ENCODE measurements around the gene B3GNT9.

GRCh38 chr16:67185651-67186134, 34.9 kb upstream of the B3GNT9 start:
- TF ChIP-seq CTCF (conservative IDR thresholded peaks at IDR 0.05; ENCODE audit: low read depth, low read length) (peak; percentile 5; the same call in 1 of the 2 replicates), EZH2 (IDR thresholded peaks at IDR 0.05; ENCODE audit: borderline replicate concordance, low read depth, low read length, poor library complexity, severe bottlenecking) (no peak)

Measured in A673 (cell line).